Mesenchymal stem cell (in vitro differentiated cells and primary cell): ENCODE data around the gene ZNF524.

ENCODE experiments used
- DNase-seq: peaks from one replicate; pipeline ENCODE4 v3.0.0-alpha.2; 2013
- H2AFZ ChIP-seq: one replicate; pipeline ENCODE4 v1.6.1; 2013; ENCODE audit warnings: low read depth, mild to moderate bottlenecking, control low read depth, inconsistent platforms, low read length, moderate library complexity
- H2AK5ac ChIP-seq: 2 replicates; pipeline ENCODE4 v1.6.1; 2013; ENCODE audit warnings: low read length, moderate library complexity, mild to moderate bottlenecking, inconsistent platforms; ENCODE audit not compliant: severe bottlenecking
- H2BK120ac ChIP-seq: one replicate; pipeline ENCODE4 v1.6.1; 2013; ENCODE audit warnings: low read depth, mild to moderate bottlenecking, inconsistent platforms, low read length, moderate library complexity
- H2BK12ac ChIP-seq, 2 experiments: one replicate each; pipeline ENCODE4 v1.6.1; 2013; ENCODE audit warnings: inconsistent platforms in 2 of 2, low read length in 2 of 2, mild to moderate bottlenecking in 2 of 2, moderate library complexity in 2 of 2, control low read depth in 1 of 2
- H2BK15ac ChIP-seq: one replicate; pipeline ENCODE4 v1.6.1; 2013; ENCODE audit warnings: mild to moderate bottlenecking, low read depth, inconsistent platforms; ENCODE audit not compliant: poor library complexity, severe bottlenecking
- H2BK5ac ChIP-seq: 2 replicates; pipeline ENCODE4 v1.6.1; 2013; ENCODE audit warnings: low read depth, mild to moderate bottlenecking, low read length, control low read depth, inconsistent platforms; ENCODE audit not compliant: poor library complexity, severe bottlenecking
- H3K14ac ChIP-seq, 2 experiments: one replicate each; pipeline ENCODE4 v1.6.1; 2013; ENCODE audit warnings: inconsistent platforms in 2 of 2, low read length in 2 of 2, control low read depth in 1 of 2, mild to moderate bottlenecking in 1 of 2, moderate library complexity in 1 of 2
- H3K18ac ChIP-seq, 2 experiments: one replicate each; pipeline ENCODE4 v1.6.1; 2013; ENCODE audit warnings: inconsistent platforms in 2 of 2, low read length in 2 of 2, control low read depth in 1 of 2, low read depth in 1 of 2, mild to moderate bottlenecking in 1 of 2
- H3K23ac ChIP-seq, 2 experiments: one replicate each; pipeline ENCODE4 v1.6.1; 2013; ENCODE audit warnings: inconsistent platforms in 2 of 2, low read length in 2 of 2, mild to moderate bottlenecking in 2 of 2, moderate library complexity in 2 of 2, control low read depth in 1 of 2
- H3K27ac ChIP-seq: 2 replicates; pipeline ENCODE4 v1.5.1; 2013; ENCODE audit warnings: mild to moderate bottlenecking, moderate library complexity, low read length, control low read depth, inconsistent platforms; ENCODE audit not compliant: poor library complexity, severe bottlenecking
- H3K27me3 ChIP-seq, 2 experiments: 2 replicates each; pipeline versions ENCODE4 v1.6.1 to v1.7.0; 2013; ENCODE audit warnings: low read length in 2 of 2, mild to moderate bottlenecking in 2 of 2, moderate library complexity in 2 of 2, control low read depth in 1 of 2, inconsistent platforms in 1 of 2; ENCODE audit not compliant: control insufficient read depth in 1 of 2, insufficient read depth in 1 of 2
- H3K36me3 ChIP-seq, 2 experiments: 2 replicates each; pipeline versions ENCODE4 v1.6.1 to v1.7.0; 2013; ENCODE audit warnings: low read length in 2 of 2, control low read depth in 1 of 2, inconsistent platforms in 1 of 2, low read depth in 1 of 2, mild to moderate bottlenecking in 1 of 2; ENCODE audit not compliant: insufficient read depth in 2 of 2, control insufficient read depth in 1 of 2
- H3K4ac ChIP-seq, 2 experiments: one replicate each; pipeline ENCODE4 v1.6.1; 2013; ENCODE audit warnings: inconsistent platforms in 2 of 2, low read length in 2 of 2, mild to moderate bottlenecking in 2 of 2, moderate library complexity in 2 of 2, control low read depth in 1 of 2, low read depth in 1 of 2
- H3K4me1 ChIP-seq: 2 replicates; pipeline ENCODE4 v1.6.1; 2013; ENCODE audit warnings: low read depth, low read length, control low read depth; ENCODE audit not compliant: control insufficient read depth, insufficient read depth
- H3K4me2 ChIP-seq: 2 replicates; pipeline ENCODE4 v1.6.1; 2013; ENCODE audit warnings: low read length, mild to moderate bottlenecking, inconsistent platforms; ENCODE audit not compliant: poor library complexity, severe bottlenecking
- H3K4me3 ChIP-seq, 2 experiments: 2 replicates each; pipeline versions ENCODE4 v1.5.1 to v1.7.0; 2013; ENCODE audit warnings: low read length in 2 of 2, mild to moderate bottlenecking in 2 of 2, control low read depth in 1 of 2, low read depth in 1 of 2; ENCODE audit not compliant: insufficient read depth in 1 of 2
- H3K79me1 ChIP-seq: replicated peaks from 2 replicates; pipeline ENCODE4 v1.6.1; 2013; ENCODE audit warnings: mild to moderate bottlenecking, control low read depth, low read length, inconsistent platforms; ENCODE audit not compliant: poor library complexity, severe bottlenecking
- H3K9ac ChIP-seq: 2 replicates; pipeline ENCODE4 v1.7.0; 2013; ENCODE audit warnings: mild to moderate bottlenecking, low read length, moderate library complexity
- H3K9me3 ChIP-seq: 2 replicates; pipeline ENCODE4 v1.7.0; 2013; ENCODE audit warnings: mild to moderate bottlenecking, low read length; ENCODE audit not compliant: control insufficient read depth
- H4K8ac ChIP-seq: one replicate; pipeline ENCODE4 v1.6.1; 2013; ENCODE audit warnings: inconsistent platforms, mild to moderate bottlenecking, low read length, moderate library complexity
- H4K91ac ChIP-seq: one replicate; pipeline ENCODE4 v1.6.1; 2013; ENCODE audit warnings: mild to moderate bottlenecking, low read length, inconsistent platforms
- whole genome bisulfite sequencing: methylation state at CpG from one replicate; pipeline ENCODE4 v1.1.7; 2013; ENCODE audit warnings: mixed read lengths; 5-methylcytosine and 5-hydroxymethylcytosine counted together

Gene ZNF524

GRCh38 chr19:55637534-55637933, 37.4 kb downstream of the ZNF524 start:
- DNase-seq, result no peak
- peaks cover 34% of the 10 kb centered on the region for H3K4me1 ChIP-seq
- H3K18ac ChIP-seq, result no peak overlapping the region
- H2BK5ac ChIP-seq, result no peak overlapping the region
- no peak overlapping the region for H3K9ac ChIP-seq
- no peak overlapping the region for H4K8ac ChIP-seq
- no peak overlapping the region for H2AK5ac ChIP-seq
- no peak overlapping the region for H3K4me3 ChIP-seq
- H3K9me3 ChIP-seq, result no peaks in the 10 kb centered on the region
- H2AFZ ChIP-seq, result no peak overlapping the region
- H3K36me3 ChIP-seq, result peaks cover 11 to 12% of the 10 kb centered on the region in 2 experiments
- no peak overlapping the region for H4K91ac ChIP-seq
- WGBS, result 86% methylated on average over 11 of the region's 11 CpGs
- no peak overlapping the region for H2BK12ac ChIP-seq
- H2BK15ac ChIP-seq, result no peak overlapping the region
- H3K27me3 ChIP-seq, result no peaks in the 10 kb centered on the region
- H3K27ac ChIP-seq, result no peak overlapping the region
- no peak overlapping the region for H3K4me2 ChIP-seq
- H2BK120ac ChIP-seq, result no peak overlapping the region
- H3K79me1 ChIP-seq, result peaks cover 15% of the 10 kb centered on the region
- H3K4ac ChIP-seq, result no peak overlapping the region
- H3K14ac ChIP-seq, result no peak overlapping the region
- no peak overlapping the region for H3K23ac ChIP-seq

- no peak overlapping the region for H2BK15ac ChIP-seq
Measured at GRCh38 chr19:55638864-55639359, 38.8 kb downstream of the ZNF524 start.

GRCh38 chr19:55640043-55640576, 40.0 kb downstream of the ZNF524 start:
- peaks cover 13% of the 10 kb centered on the region for H3K79me1 ChIP-seq
- peak; percentile 34 for DNase-seq
- H3K4me1 ChIP-seq, result peaks cover 47% of the 10 kb centered on the region
- peak overlapping the region in 1 of 2 experiments; percentile 68 for H3K14ac ChIP-seq
- 64% methylated on average over 30 of the region's 38 CpGs for WGBS
- H3K27ac ChIP-seq, result peak overlapping the region; percentile 75
- peak overlapping the region in 1 of 2 experiments; percentile 51 for H2BK12ac ChIP-seq
- peaks cover 18 to 22% of the 10 kb centered on the region in 2 experiments for H3K36me3 ChIP-seq
- H2BK5ac ChIP-seq, result no peak overlapping the region
- peak overlapping the region; percentile 40 to 81 for H3K18ac ChIP-seq
- peak overlapping the region in 1 of 2 experiments; percentile 51 for H3K23ac ChIP-seq
- no peak overlapping the region for H2BK120ac ChIP-seq
- peak overlapping the region; percentile 62 to 79 for H3K4ac ChIP-seq
- H4K8ac ChIP-seq, result peak overlapping the region; percentile 47
- peak overlapping the region; percentile 65 for H2AFZ ChIP-seq
- peak overlapping the region; percentile 35 for H2AK5ac ChIP-seq
- peak overlapping the region; percentile 66 for H4K91ac ChIP-seq
- no peaks in the 10 kb centered on the region for H3K27me3 ChIP-seq
- H2BK15ac ChIP-seq, result no peak overlapping the region
- H3K9ac ChIP-seq, result peak overlapping the region; percentile 86
- H3K4me3 ChIP-seq, result peak overlapping the region; percentile 82 to 94
- H3K9me3 ChIP-seq, result no peaks in the 10 kb centered on the region
- peak overlapping the region; percentile 77 for H3K4me2 ChIP-seq

More at GRCh38 chr19:55638864-55639359, 38.8 kb downstream of the ZNF524 start:
- Histone ChIP-seq H3K79me1 (peaks cover 17% of the 10 kb centered on the region), H4K8ac (no peak overlapping the region), H3K4ac (no peak overlapping the region), H3K23ac (no peak overlapping the region), H3K36me3 (peaks cover 11 to 15% of the 10 kb centered on the region in 2 experiments), H3K27me3 (no peaks in the 10 kb centered on the region), H3K4me2 (no peak overlapping the region), H2BK120ac (no peak overlapping the region), H3K4me1 (peaks cover 41% of the 10 kb centered on the region), H2AK5ac (no peak overlapping the region), H2BK12ac (peak overlapping the region in 1 of 2 experiments; percentile 15), H3K14ac (no peak overlapping the region), H3K4me3 (no peak overlapping the region), H3K9ac (no peak overlapping the region), H4K91ac (no peak overlapping the region), H2BK5ac (no peak overlapping the region), H3K9me3 (no peaks in the 10 kb centered on the region), H2AFZ (no peak overlapping the region), H3K27ac (no peak overlapping the region), H3K18ac (no peak overlapping the region)
- peak; percentile 63 for DNase-seq
- WGBS, result 89% methylated on average over 3 of the region's 6 CpGs

- Histone ChIP-seq H3K4me3 (peak within 1 kb of the TSS; percentile 82 to 94), H3K79me1 (peaks cover 13% of the 10 kb centered on the region), H3K4me1 (peaks cover 48% of the 10 kb centered on the region), H3K4me2 (peak within 1 kb of the TSS; percentile 100), H3K9me3 (no peaks in the 10 kb centered on the region), H3K27ac (peak within 1 kb of the TSS; percentile 91), H2BK15ac (peak within 1 kb of the TSS; percentile 74), H3K27me3 (no peaks in the 10 kb centered on the region), H2BK5ac (peak within 1 kb of the TSS; percentile 66), H3K14ac (peak within 1 kb of the TSS in 1 of 2 experiments; percentile 68), H3K9ac (peak within 1 kb of the TSS; percentile 94), H2AK5ac (peak within 1 kb of the TSS; percentile 35), H3K36me3 (peaks cover 25 to 28% of the 10 kb centered on the region in 2 experiments), H3K4ac (peak within 1 kb of the TSS; percentile 62 to 79), H2BK120ac (peak within 1 kb of the TSS; percentile 94), H3K18ac (peak within 1 kb of the TSS; percentile 84 to 93), H3K23ac (peak within 1 kb of the TSS in 1 of 2 experiments; percentile 51), H4K8ac (peak within 1 kb of the TSS; percentile 90), H2AFZ (peak within 1 kb of the TSS; percentile 65), H4K91ac (peak within 1 kb of the TSS; percentile 66), H2BK12ac (peak within 1 kb of the TSS in 1 of 2 experiments; percentile 51)
- WGBS, result under 1% methylated on average over 57 of the region's 89 CpGs
- DNase-seq, result peak; percentile 91
Measured at GRCh38 chr19:55640577-55641425, 40.7 kb downstream of the ZNF524 start, which contains the start of gene ZNF580. ZNF580 (plus strand) TSS chr19:55641002; CDS start chr19:55642509, 1,507 bp downstream.
